GM19372 (cell line): ENCODE data around the gene ASPHD1.
"Not testable (repeated sequence)": the region's sequence is repeated elsewhere in the genome, so short reads cannot be mapped to it uniquely, and the experiment has no call there.

Experiments
- ATAC-seq: cut with Tn5 transposase; IDR thresholded peaks from one replicate; pipeline ENCODE4 v1.9.1; 2021; ENCODE audit warnings: mild to moderate bottlenecking, low read depth, moderate library complexity; ENCODE audit not compliant: unreplicated experiment

Gene ASPHD1

DNA sequence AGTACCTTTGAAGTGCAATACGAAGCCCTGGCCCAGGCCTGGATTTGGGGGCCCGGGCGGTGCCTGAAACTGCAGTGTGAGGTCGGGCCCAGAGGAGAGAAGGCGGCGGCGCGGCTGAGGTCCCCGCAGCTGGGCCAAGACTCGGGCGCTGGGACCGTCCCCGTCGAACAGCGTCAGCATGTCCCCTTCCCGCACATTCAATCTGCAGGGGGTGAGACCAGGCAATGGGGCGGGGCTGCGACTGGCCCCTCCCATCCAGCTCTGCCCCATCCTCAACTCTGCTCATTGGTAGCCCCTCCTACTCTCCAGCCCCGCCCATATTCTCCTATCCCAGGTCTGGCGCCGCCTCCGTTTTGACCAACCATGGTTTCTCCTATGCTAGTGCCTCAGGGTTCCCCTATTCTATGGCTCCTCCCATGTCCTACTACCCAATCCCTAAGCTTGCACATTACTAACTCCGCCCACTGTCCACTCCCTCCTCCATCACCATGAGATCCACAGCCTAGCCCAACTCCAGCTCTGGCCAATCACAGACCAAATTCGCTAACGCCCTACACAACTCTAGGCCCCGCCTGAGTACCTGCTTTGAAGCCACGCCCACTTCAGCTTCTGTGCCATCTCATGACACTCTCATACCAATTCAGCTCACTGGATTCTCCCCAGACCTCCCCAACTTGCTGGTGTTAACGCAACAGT lies 22.9 kb upstream of the ASPHD1 start:
- ATAC-seq: no peak

GRCh38 chr16:29878172-29878571 lies 22.1 kb upstream of the ASPHD1 start:
- no peak for ATAC-seq

DNA sequence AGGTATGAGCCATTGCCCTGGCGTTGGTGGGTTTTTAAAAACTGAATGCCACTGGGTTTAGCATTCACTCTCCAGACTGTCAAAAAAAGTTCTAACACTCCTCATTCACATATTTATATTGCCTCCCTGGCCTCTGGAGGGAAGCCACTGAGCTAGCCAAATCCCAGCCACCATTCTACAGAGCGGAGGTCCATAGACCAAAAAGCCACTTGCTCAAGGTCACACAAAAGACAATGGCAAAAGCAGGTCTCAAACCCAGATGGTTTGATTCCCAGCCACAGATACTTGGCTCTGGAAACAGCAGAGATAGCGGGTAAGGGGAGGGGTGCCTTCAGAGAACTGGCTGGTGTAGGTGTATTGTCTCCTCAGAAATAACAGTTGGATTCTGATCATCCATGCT lies 19.2 kb upstream of the ASPHD1 start:
- ATAC-seq: no peak

DNA sequence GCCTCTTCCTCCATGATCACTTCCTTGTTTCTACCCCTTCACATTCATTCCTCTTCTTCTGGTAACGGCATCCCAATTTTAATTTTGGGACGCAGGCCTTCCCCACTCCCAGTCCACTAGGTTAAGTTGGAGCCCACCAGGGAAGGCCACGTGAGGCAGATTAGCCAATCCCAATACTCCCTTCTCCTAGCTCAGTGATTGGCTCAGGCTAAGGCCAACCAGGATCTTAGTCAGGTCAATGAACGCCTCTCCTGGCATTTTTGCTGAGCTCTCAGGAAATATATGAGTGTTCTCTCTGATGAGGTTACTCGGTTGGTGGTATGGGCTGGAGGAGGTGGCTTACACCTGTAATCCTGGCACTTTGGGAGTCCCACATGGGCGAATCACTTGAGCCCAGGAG lies 16.3 kb upstream of the ASPHD1 start:
- no peak for ATAC-seq

- ATAC-seq: not testable (repeated sequence)
Measured at GRCh38 chr16:29889372-29889771, 10.9 kb upstream of the ASPHD1 start.

DNA sequence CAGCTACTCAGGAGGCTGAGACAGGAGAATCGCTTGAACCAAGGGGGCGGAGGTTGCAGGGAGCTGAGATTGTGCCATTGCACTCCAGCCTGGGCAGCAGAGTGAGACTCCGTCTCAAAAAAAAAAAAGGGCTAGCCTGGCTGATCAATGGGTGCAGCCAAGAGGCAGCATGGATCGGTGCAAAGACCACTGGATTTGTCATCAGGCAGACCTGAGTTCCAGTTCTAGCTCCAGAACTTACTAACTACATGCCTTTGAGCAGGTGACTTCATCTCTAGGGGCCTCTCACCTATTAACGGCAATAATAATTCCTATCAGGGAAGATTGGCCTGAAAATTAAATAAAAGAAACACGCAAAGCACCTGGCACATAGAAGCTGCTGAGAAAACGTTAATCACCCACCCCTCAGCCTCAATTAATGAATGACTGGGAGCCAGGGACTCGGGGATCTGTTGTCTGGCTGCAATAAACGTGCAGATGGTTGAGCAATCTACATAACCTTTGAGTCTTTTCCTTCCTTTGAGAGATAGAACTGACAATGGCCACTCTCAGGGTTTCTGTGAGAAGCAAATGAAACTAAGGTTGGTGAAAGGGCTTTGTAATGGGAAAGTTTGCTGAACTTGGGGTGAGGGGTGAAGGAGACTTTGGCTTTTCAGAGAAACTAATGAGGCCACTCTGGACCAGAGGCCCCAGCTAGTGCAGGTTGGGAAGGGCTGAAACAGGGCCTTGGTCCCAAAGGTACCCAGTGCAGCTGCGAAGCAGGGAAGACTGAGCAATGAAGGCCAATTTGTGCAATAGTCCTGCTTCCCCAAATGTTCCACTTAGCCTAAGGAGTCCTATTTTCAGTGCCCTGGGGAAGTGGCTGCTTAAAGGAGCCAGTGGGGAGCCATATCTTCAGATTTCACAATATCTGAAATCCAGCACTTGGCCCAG lies 8.5 kb upstream of the ASPHD1 start:
- ATAC-seq: no peak

GRCh38 chr16:29892458-29892813 lies 7.9 kb upstream of the ASPHD1 start:
- ATAC-seq: no peak

DNA sequence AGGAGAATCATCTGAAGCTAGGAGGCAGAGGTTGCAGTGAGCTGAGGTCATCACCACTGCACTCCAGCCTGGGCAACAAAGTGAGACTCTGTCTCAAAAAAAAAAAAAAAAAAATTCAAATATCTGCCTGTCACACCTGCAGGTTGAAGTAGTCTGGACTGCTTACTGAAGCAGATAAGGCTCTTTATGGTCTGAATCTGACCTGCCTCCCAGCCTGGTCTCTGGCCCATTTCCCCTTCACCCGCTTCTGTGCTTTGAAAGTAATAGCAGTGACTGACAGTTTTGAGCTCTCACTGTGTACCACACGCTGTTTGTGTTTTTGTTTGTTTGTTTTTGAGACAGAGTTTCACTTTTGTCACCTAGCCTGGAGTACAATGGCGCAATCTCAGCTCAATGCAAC lies 6.7 kb upstream of the ASPHD1 start:
- ATAC-seq: no peak

DNA sequence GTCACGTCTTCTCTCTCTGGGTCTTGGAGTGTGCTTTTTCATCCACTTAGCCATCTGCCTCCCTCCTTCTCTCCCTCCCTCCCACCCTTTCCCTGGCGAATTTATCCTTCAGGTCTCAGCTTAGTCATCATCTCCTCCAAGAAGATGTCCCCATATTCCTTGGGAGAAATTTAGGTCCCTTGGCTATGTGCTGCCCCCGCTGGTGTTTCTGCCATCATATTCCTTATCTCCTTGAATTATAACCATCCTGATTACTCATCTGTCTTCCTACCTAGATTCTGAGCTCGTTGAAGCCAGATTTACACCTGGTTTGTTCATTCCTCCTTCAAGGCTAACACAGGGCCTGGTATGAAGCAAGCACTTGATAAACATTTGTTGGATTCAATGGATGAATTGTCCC lies 5.9 kb upstream of the ASPHD1 start:
- ATAC-seq: no peak

DNA sequence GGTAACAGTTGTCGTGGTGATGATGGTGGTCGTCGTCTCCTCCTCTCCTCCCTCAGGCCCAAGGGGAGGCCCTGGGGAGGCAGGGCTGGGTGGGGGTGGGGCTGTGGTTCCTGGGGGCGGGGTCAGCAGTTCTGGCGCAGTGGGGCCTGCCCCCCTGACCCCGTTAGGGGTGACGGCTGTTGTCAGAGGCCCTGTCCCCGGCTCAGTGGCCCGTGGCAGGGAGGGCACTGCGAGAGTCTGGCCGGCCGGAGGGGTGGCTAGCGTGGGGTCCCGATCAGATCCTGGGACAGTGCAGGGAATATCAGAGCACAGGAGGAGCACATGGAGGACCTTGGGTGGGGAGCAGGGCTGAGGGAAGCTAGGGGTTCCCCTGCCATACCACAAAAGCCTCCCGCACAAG lies 3.4 kb upstream of the ASPHD1 start:
- no peak for ATAC-seq

DNA sequence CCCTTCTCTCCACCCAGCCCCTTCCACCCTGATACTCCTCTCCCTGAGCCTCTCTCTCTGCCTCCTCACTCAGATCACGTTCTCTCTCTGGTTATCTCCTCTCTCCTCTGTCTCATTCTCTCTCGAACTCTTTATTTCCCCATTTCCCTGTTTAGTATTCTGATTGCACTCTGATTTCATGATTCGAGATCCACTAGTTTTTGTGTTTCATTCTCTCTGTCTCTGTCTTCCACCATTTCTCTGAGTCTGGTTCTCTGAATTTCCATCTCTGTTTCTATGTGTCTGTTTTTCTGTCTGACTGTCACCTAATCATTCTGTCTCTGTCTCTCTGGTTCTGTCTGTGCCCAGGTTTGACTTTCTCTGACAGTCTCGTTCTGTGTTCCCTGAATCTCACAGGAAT lies 3.0 kb upstream of the ASPHD1 start:
- ATAC-seq: no peak

GRCh38 chr16:29898135-29898803 lies 2.0 kb upstream of the ASPHD1 start:
- no peak for ATAC-seq

GRCh38 chr16:29898804-29899515 lies 1.3 kb upstream of the ASPHD1 start:
- no peak for ATAC-seq

DNA sequence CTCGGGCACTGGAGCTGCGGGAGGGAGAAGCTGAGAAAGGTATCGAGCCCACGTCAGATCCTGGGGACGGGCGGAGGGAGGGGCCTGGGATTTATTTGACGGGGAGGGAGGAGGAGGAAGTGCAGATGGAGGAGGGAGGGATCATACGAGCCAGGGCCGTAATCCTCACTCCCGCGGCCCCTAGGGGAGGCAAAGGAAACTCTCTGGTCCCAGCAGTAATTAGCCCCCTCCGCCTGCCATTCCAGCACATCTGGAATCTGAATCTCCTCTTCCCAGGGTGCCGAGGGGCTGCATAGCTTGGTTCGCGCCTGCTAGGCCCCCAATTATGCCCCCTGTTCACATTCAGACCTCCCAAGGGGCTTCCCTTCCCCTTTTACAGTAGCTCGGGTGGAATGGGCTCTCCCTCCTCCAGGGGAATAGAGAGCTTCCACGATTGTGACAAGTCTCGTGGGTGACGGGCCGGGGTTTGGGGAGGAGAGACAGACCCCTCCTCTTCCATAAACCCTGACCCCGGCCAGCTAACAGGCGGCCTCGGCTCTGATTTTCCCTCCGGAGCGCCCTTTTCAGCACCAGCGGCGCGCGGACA lies 679 bp upstream of the ASPHD1 start, which contains the start of gene SEZ6L2:
TSS of gene SEZ6L2 (minus strand) at position 35 of the 586 bp plus-strand sequence. CDS start 531 bp downstream, outside the sequence.
- no peak for ATAC-seq

DNA sequence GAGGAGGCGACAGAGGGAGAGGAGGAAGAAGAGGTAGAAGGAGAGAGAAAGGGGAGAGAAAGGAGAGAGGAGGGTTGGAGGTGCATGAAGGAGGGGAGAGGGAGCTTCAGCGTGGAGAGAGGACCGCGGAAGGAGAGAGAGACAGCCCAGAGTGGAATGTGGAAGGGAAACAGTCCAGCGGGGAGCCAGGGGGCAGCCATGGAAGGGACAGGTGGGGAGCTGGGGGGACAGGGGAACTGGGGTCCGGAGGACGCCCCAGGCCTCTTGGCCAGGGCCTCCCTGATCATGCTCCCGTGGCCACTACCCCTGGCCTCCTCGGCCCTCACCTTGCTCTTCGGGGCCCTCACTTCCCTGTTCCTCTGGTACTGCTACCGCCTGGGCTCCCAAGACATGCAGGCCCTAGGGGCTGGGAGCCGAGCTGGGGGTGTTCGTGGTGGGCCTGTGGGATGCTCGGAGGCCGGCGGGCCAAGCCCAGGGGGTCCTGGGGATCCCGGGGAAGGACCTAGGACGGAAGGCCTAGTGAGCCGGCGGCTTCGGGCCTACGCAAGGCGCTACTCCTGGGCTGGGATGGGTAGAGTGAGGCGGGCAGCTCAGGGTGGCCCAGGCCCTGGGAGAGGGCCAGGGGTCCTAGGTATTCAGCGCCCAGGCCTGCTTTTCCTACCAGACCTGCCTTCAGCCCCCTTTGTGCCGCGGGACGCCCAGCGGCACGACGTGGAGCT lies 759 bp downstream of the ASPHD1 start:
- ATAC-seq: no peak

- no peak for ATAC-seq
Measured at GRCh38 chr16:29901607-29901945, 1.3 kb downstream of the ASPHD1 start.

GRCh38 chr16:29903590-29903989 lies 3.3 kb downstream of the ASPHD1 start:
- no peak for ATAC-seq

GRCh38 chr16:29904947-29905346 lies 4.7 kb downstream of the ASPHD1 start:
- no peak for ATAC-seq

- no peak for ATAC-seq
Measured at GRCh38 chr16:29905668-29906067, 5.4 kb downstream of the ASPHD1 start.
